GM12878 (cell line): ENCODE results near the gene TTLL10. TPM values are rescaled to one million over a fixed set of nuclear protein-coding genes. Genes with fewer than 3 reads are reported as not detected.
A peak's percentile ranks its signal among the peaks of the same experiment; 100 is the strongest.

ENCODE experiments used
- ATAC-seq: fragments of 200-7000 bp; cut with Tn5 transposase; 3 replicates; pipeline ENCODE4 v1.9.1; 2020; ENCODE audit warnings: mild to moderate bottlenecking, moderate library complexity
- BruUV-seq: library from RNA; stranded (reverse); fragments of 400-500 nt; replicated peaks from 2 replicates; lab custom pipeline; 2021; lab: Mats Ljungman, UMichigan
- CTCF ChIA-PET: fragments of 300-600 bp; sonication (Branson Sonifier 250); formaldehyde crosslinking; extraction: SDS; loops from one replicate; lab custom pipeline; 2021; ENCODE audit warnings: inconsistent platforms; lab: Yijun Ruan, JAX
- POLR2A ChIA-PET: fragments of 350-600 bp; formaldehyde crosslinking; extraction: SDS; loops from one replicate; lab custom pipeline; 2021; ENCODE audit warnings: inconsistent platforms; lab: Charles Lee
- RAD21 ChIA-PET: fragments of 300-600 bp; sonication (Branson Sonifier 250); formaldehyde crosslinking; loops from one replicate; lab custom pipeline; 2023; ENCODE audit warnings: antibody characterized with exemption; ENCODE audit not compliant: unreplicated experiment; lab: Charles Lee
- SMC1A ChIA-PET: fragments of 300-600 bp; sonication (Branson Sonifier 250); formaldehyde crosslinking; loops from one replicate; lab custom pipeline; 2023; ENCODE audit not compliant: unreplicated experiment, uncharacterized antibody; lab: Charles Lee
- DNase-seq: peaks from one replicate; pipeline ENCODE4 v3.0.0-alpha.2; 2011; ENCODE audit warnings: low read depth, low spot score
- FAIRE-seq: peaks from 3 replicates; lab custom pipeline; 2011; peaks lifted over from hg19 to GRCh38; lab: Jason Lieb, UNC
- H2AFZ ChIP-seq: 2 replicates; pipeline ENCODE4 v1.6.0; 2011; ENCODE audit warnings: low read depth, low read length, control low read depth; ENCODE audit not compliant: control insufficient read depth
- H3K27ac ChIP-seq: 2 replicates; pipeline ENCODE4 v1.5.1; 2011; ENCODE audit warnings: control low read depth; ENCODE audit not compliant: control insufficient read depth, insufficient read depth
- H3K27me3 ChIP-seq, 2 experiments: replicated peaks in 1 of 2; 2 replicates each; pipeline versions ENCODE4 v1.6.0 to v1.6.1; 2011; ENCODE audit warnings: low read length in 1 of 2; ENCODE audit not compliant: control insufficient read depth in 2 of 2, insufficient read depth in 2 of 2
- H3K36me3 ChIP-seq, 2 experiments: 2 replicates each; pipeline ENCODE4 v1.5.1; 2011; ENCODE audit warnings: low read length in 1 of 2; ENCODE audit not compliant: control insufficient read depth in 2 of 2, insufficient read depth in 2 of 2
- H3K4me1 ChIP-seq: 2 replicates; pipeline ENCODE4 v1.6.1; 2011; ENCODE audit warnings: mild to moderate bottlenecking, low read length, moderate library complexity, mixed read lengths; ENCODE audit not compliant: control insufficient read depth, insufficient read depth
- H3K4me2 ChIP-seq: 2 replicates; pipeline ENCODE4 v1.6.0; 2011; ENCODE audit warnings: control low read depth; ENCODE audit not compliant: control insufficient read depth, insufficient read depth
- H3K4me3 ChIP-seq: fragments of 200-600 bp; sonication (generic); 2 replicates; pipeline ENCODE4 v1.5.1; 2016
- H3K79me2 ChIP-seq: 2 replicates; pipeline ENCODE4 v1.6.0; 2011; ENCODE audit warnings: low read length; ENCODE audit not compliant: control insufficient read depth, insufficient read depth
- H3K9ac ChIP-seq: 2 replicates; pipeline ENCODE4 v1.8.0; 2011; ENCODE audit warnings: low read length, control low read depth, mixed read lengths; ENCODE audit not compliant: control insufficient read depth, insufficient read depth
- H3K9me3 ChIP-seq: replicated peaks from 3 replicates; pipeline ENCODE4 v1.5.1; 2011; ENCODE audit warnings: mild to moderate bottlenecking, low read length; ENCODE audit not compliant: control insufficient read depth, insufficient read depth
- H4K20me1 ChIP-seq: 2 replicates; pipeline ENCODE4 v1.6.0; 2011; ENCODE audit not compliant: control insufficient read depth, insufficient read depth
- BCL3 ChIP-seq: IDR thresholded peaks from 2 replicates; pipeline ENCODE4 v1.6.1; 2011; ENCODE audit warnings: borderline replicate concordance, low read depth, mild to moderate bottlenecking, moderate library complexity, low read length; ENCODE audit not compliant: insufficient read depth, poor library complexity, severe bottlenecking
- BHLHE40 ChIP-seq, 2 experiments: fragments of 450-650 bp in 1 of 2; IDR thresholded peaks; 2 replicates each; pipeline ENCODE4 v1.6.1; 2011 to 2017; ENCODE audit warnings: low read depth in 2 of 2, borderline replicate concordance in 1 of 2, improper control_type of control experiment in 1 of 2, low read length in 1 of 2, mild to moderate bottlenecking in 1 of 2
- NR2F1 ChIP-seq: fragments of 450-650 bp; conservative IDR thresholded peaks from 2 replicates; pipeline ENCODE4 v1.6.1; 2017; ENCODE audit warnings: mild to moderate bottlenecking
- PML ChIP-seq: IDR thresholded peaks from 2 replicates; pipeline ENCODE4 v1.6.1; 2012; ENCODE audit warnings: low read length, inconsistent platforms
- WGBS: methylation state at CpG from one replicate; pipeline ENCODE4 v1.1.6; 2016; ENCODE audit warnings: low lambda C conversion rate; ENCODE audit not compliant: insufficient replicate concordance, insufficient coverage; ENCODE audit errors: missing lambda C conversion rate; 5-methylcytosine and 5-hydroxymethylcytosine counted together
- in situ Hi-C: fragments of 300-500 bp; cut with MboI; formaldehyde crosslinking; loops from 9 replicates; pipeline ENCODE4 v1.14.3; 2018; ENCODE audit warnings: mixed read lengths
- intact Hi-C: fragments of 100-400 bp; cut with micrococcal nuclease; formaldehyde crosslinking; loops from one replicate; pipeline ENCODE4 v1.14.2; 2022; ENCODE audit not compliant: unreplicated experiment
- polyA plus RNA-seq, 11 experiments: library from polyadenylated mRNA; depleted of rRNA in 4 of 11; unstranded in 6 of 11; stranded (reverse) in 5 of 11; fragments of >200 nt; fragmentation: Nextera tagmentation in 4 of 11; fragmentation: Illumina TruSeq in 1 of 11; extraction: Ambion mirVana in 4 of 11; extraction: Trizol in 1 of 11; gene quantifications; 1 replicate in 1 of 11; 2 replicates in 10 of 11; pipeline versions ENCODE4 v1.2.1 to v1.2.3, GENCODE V29; 2011 to 2016; ENCODE audit warnings: inconsistent platforms in 2 of 11, missing spikeins in 2 of 11, low read depth in 1 of 11
- total RNA-seq, 4 experiments: library from RNA; depleted of rRNA in 3 of 4; stranded (reverse); fragments of >200 nt in 3 of 4; fragmentation: Illumina TruSeq in 1 of 4; extraction: Trizol in 1 of 4; gene quantifications; 2 replicates each; pipeline versions ENCODE4 v1.2.1 to v1.2.3, GENCODE V29; 2013 to 2021

TTLL10 gene
- total and polyA plus RNA-seq, 10 of the 15 experiments (the other 5 are each of a cell fraction or from before 2014, with no cell fraction given) = not detected

GRCh38 chr1:1198423-1199140 lies 24.9 kb downstream of the TTLL10 start:
- TF ChIP-seq BCL3 = no peak
- no peak overlapping the region for H3K9ac ChIP-seq
- SMC1A ChIA-PET = no interaction called here
- H3K36me3 ChIP-seq = no peaks in the 10 kb centered on the region
- DNase-seq (no peak), FAIRE-seq (no peak), ATAC-seq (no peak)
- WGBS = 63% methylated on average over 13 of the region's 23 CpGs
- BruUV-seq = no TSS peak
- no peaks in the 10 kb centered on the region for H3K27me3 ChIP-seq
- intact Hi-C loops = no loop called here
- RAD21 ChIA-PET = no interaction called here
- H3K4me2 ChIP-seq = no peak overlapping the region
- H3K9me3 ChIP-seq = peaks cover 2% of the 10 kb centered on the region; the same call in 1 of the 3 replicates
- H4K20me1 ChIP-seq = no peaks in the 10 kb centered on the region
- POLR2A ChIA-PET = no interaction called here
- in situ Hi-C loops = no loop called here
- H3K4me1 ChIP-seq = no peaks in the 10 kb centered on the region
- H3K79me2 ChIP-seq = no peaks in the 10 kb centered on the region
- CTCF ChIA-PET = no interaction called here
- no peak overlapping the region for H2AFZ ChIP-seq
- H3K27ac ChIP-seq = no peak overlapping the region
- H3K4me3 ChIP-seq = no peak overlapping the region

- in situ Hi-C loops = no loop called here
- ATAC-seq (no peak), FAIRE-seq (no peak), DNase-seq (no peak)
- H3K9ac ChIP-seq = no peak overlapping the region
- no peak overlapping the region for H3K4me3 ChIP-seq
- no TSS peak for BruUV-seq
- ChIA-PET RAD21 (interaction anchor here (0.7 to 1.4 kb wide), 2 partner anchors 28 to 52 kb away, joined by 5 read pairs; no protein-coding TSS in a partner anchor), POLR2A (interaction anchor here (0.9 to 1.2 kb wide), 3 partner anchors 62 to 178 kb away, joined by 3 to 4 read pairs (median 3); no protein-coding TSS in a partner anchor), SMC1A (no interaction called here), CTCF (no interaction called here)
- no peaks in the 10 kb centered on the region for H3K4me1 ChIP-seq
- no peak overlapping the region for H3K4me2 ChIP-seq
- no peaks in the 10 kb centered on the region for H3K36me3 ChIP-seq
- TF ChIP-seq BHLHE40 (IDR thresholded peaks at IDR 0.05; ENCODE audit: borderline replicate concordance in 1 of 2, low read depth in 2 of 2, low read length in 1 of 2) (peak in 1 of 2 experiments; percentile 31; a peak in 1 of 4 replicates), PML (no peak), NR2F1 (peak; percentile 53)
- H3K9me3 ChIP-seq = peaks cover 2% of the 10 kb centered on the region; the same call in 1 of the 3 replicates
- no peaks in the 10 kb centered on the region for H3K79me2 ChIP-seq
- H2AFZ ChIP-seq = no peak overlapping the region
- WGBS = 49% methylated on average over 17 of the region's 22 CpGs
- H3K27ac ChIP-seq = no peak overlapping the region
- intact Hi-C loops = no loop called here
- no peaks in the 10 kb centered on the region for H4K20me1 ChIP-seq
- no peaks in the 10 kb centered on the region for H3K27me3 ChIP-seq
Measured at GRCh38 chr1:1199141-1199960, 25.7 kb downstream of the TTLL10 start.
